ENCODE results near the gene TRABD2A.

- TF ChIP-seq POLR2A (IDR thresholded peaks at IDR 0.05; ENCODE audit: low read length) (no peak), GATA1 (IDR thresholded peaks at IDR 0.05; ENCODE audit: low read depth, low read length) (no peak)
These were observed 94.9 kb downstream of the TRABD2A start for GRCh38 chr2:84785950-84786349.
